UCSD-AML1 (cell line): ENCODE measurements around the gene OR4C3.
"Not testable (repeated sequence)": the region's sequence is repeated elsewhere in the genome, so short reads cannot be mapped to it uniquely, and the experiment has no call there.

Experiments used
- DNase-seq: peaks from one replicate; lab custom pipeline; 2025; ENCODE audit not compliant: unreplicated experiment; lab: John Stamatoyannopoulos, UW

OR4C3 gene

GRCh38 chr11:48324620-48325019, at the start of gene OR4C3:
TSS of gene OR4C3 (plus strand) at chr11:48324920. CDS start at chr11:48325022, 102 bp downstream.
- not testable (repeated sequence) for DNase-seq

GRCh38 chr11:48305923-48306322, 18.8 kb upstream of the OR4C3 start, which contains the start of gene OR4S1:
TSS of gene OR4S1 (plus strand) at chr11:48306223. CDS start at chr11:48306223, 0 bp downstream.
- no peak for DNase-seq

- DNase-seq, result peak; percentile 32
Observed at GRCh38 chr11:48307760-48308386, 16.8 kb upstream of the OR4C3 start.

DNA sequence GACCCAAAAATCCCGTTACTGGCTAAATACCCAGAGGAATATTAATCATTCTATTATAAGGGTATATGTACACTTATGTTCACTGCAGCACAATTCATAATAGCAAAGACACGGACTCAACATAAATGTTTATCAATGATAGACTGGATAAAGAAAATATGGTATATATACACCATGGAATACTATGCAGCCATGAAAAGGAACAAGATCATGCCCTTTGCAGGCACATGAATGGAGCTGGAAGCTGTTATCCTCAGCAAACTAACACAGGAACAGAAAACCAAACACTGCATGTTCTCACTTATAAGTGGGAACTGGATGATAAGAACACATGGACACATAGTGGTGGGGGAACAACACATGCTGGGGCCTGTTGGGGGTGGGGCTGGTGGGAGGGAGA, 11.1 kb upstream of the OR4C3 start:
- not testable (repeated sequence) for DNase-seq

GRCh38 chr11:48319813-48320212, 4.9 kb upstream of the OR4C3 start:
- not testable (repeated sequence) for DNase-seq

- no peak for DNase-seq
Observed at GRCh38 chr11:48341466-48341865, 16.7 kb downstream of the OR4C3 start.

DNA sequence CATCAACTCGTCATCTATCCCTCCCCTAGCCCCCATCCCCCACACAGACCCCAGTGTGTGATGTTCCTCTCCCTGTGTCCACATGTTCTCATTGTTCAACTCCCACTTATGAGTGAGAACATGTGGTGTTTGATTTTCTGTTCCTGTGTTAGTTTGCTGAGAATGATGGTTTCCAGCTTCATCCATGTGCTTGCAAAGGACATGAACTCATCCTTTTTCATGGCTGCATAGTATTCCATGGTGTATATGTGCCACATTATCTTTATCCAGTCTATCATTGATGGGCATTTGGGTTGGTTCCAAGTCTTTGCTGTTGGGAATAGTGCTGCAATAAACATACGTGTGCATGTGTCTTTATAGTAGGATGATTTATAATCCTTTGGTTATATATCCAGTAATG, 17.8 kb downstream of the OR4C3 start:
- DNase-seq, result not testable (repeated sequence)

- not testable (repeated sequence) for DNase-seq
Observed at GRCh38 chr11:48346286-48346685, 21.6 kb downstream of the OR4C3 start.

DNA sequence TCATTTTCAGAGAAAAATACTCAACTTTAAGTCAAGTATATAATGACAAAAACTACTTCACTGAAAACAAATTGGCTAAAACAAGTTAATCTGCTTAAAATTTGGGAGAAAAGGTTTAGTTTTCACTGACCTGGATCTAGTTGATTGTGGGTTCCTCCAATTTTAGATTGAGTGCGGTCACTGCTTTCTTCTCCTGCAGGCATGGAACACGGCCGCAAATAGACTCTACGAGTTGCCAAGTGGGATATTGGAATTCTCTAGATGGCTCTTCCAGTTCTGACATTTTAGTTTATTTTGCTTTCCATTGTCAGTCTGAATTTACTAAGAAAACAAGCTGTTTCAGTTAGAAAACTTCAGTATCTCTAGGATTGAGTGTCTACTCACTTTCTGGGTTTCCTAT, 29.3 kb downstream of the OR4C3 start:
- no peak for DNase-seq

DNA sequence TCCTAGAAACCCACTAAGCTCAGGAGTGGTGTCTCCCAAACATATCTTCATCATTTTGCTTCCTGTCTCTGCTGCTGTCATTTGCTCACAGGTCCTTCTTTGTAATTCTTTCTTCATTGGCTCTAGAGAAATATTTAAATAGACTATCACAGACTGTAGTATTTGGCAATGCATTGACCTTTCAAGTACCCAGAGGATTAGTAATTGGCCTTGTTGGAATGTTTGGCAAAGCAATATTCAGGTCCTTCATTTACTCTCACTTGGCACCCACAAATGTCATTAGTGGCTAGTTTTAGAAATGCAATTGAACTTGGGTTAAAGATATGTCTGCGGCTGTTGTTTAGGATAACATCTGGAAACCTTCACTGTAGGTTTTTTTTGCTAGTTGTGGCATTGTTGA, 30.0 kb downstream of the OR4C3 start:
- no peak for DNase-seq

DNA sequence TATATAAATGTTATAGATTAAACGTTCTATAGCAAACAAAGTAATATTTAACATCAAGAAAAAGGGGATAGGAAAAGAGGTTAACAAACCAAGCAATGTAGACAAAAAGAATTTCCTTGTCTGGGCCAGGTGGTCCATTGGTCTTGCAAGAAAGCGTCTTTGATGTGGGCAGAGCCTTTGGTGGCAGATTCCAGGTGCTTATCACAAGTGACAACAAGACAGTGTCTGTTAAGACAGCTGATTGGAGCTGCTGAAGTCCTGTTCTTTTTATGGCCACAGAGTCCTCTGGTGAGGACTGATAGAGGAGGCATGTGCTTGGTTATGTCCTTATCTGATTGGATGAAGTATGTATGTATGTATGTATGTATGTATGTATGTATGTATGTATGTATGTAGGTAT, 36.6 kb downstream of the OR4C3 start:
- DNase-seq, result not testable (repeated sequence)

DNA sequence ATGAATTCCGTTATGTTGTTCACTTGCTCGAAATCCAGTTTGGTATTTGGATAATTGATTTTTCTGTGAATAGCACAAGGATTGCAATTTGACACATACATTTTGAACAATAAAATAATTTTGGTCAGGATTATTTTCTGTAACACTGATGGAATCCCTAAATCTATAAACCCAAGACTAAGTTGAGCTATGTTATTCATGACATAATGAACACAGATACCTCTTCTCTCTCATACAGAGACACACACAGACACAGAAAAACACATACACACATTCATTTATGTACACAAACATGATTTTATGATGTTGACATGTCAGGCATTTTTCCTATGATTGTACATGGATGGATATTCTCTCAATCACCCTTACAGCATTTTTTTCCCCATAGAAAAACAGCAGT, 41.6 kb downstream of the OR4C3 start, which contains the start of gene OR4C5:
Gene OR4C5, minus strand, starts transcription at position 101 of the 400 bp plus-strand sequence. Its CDS starts 0 bp downstream, at position 101.
- DNase-seq, result no peak
